HG03095 (cell line): ENCODE data around the gene SPRTN.

Experiments used
- ATAC-seq: cut with Tn5 transposase; IDR thresholded peaks from one replicate; pipeline ENCODE4 v1.9.1; 2021; ENCODE audit warnings: moderate library complexity; ENCODE audit not compliant: unreplicated experiment

Gene SPRTN

DNA sequence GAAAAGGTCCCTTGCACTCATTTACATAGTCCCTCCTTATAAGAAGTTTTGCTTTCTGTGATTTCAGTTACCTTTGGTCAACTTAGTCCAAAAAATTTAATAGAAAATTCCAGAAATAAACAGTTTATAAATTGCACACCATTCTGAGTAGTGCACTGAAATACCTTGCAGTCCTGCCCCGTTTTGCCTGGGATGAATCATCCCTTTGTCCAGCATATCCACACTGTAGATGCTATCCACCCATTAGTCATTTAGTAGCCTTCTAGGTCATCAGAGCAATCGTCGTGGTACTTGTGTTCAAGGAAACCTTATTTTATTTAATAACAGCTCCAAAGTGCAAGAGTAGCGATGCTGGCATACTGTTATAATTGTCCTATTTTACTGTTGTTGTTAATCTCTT, 38.0 kb downstream of the SPRTN start:
- no peak for ATAC-seq

DNA sequence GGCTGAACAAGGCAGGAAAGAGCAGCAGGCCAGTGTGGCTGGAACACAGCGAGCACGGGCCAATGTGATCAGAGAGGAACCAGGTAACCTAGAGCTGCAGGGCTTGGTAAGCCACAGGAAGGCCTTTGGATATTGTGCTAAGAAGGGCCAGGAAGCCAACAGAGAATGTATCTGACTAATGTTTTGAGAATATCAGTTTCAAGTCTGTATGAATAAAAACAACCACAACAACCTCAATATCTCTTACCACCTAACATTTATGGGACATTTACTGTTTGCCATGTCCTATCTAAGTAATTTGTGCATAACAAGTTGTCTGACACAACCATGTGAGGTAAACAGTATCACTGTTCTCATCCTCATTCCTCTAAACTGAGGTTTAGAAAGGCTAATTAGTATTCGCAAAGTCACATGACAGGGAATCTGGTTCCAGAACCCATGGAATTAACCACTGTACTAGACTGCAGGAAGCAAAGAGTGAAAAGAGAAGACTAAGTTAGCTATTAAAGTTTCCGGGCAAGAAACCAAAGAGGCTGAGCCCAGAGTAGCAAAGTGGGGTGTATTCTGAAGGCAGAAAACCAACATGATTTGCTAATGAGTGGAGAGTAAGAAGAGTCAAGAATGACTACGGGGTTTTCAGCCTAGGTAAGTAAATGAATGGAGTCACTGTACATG, 38.9 kb downstream of the SPRTN start:
- ATAC-seq, result peak; percentile 63

DNA sequence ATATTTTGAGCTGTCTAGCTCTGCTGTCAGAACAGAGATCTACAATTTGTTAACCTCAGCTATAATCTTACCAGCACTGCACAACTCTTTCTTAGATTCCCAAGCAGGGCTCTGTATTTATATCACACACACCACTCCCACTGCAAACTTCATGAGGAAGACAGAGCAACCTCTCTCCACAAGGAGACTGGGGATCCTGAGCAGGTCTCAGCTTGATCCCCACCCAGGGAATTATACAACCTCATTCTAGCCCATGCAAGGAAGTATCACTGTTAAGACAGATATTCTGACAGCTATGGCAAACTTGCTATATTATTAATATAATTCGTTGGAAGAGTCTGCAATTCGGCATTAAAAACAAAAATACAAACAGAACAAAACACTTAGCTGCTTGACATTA, 43.6 kb downstream of the SPRTN start:
- no peak for ATAC-seq

DNA sequence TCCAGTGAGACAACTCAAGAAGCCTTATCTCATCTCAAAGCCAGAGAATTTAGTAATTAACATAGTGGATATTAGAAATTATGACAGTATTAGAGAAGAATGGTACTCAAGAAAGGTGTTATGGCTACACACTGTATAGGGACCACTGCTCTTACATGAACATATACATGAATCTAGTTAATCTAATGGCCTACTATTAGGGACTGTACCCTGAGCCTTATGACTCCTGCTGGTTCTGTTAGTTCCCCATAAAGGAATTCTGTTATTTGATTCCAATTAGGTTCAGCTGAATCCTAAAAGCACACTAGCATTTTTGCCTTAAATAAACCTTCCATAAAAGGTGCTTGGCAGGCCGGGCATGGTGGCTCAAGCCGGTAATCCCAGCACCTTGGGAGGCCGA, 44.3 kb downstream of the SPRTN start:
- ATAC-seq, result no peak

GRCh38 chr1:231383159-231383860, 45.2 kb downstream of the SPRTN start:
- ATAC-seq, result no peak

DNA sequence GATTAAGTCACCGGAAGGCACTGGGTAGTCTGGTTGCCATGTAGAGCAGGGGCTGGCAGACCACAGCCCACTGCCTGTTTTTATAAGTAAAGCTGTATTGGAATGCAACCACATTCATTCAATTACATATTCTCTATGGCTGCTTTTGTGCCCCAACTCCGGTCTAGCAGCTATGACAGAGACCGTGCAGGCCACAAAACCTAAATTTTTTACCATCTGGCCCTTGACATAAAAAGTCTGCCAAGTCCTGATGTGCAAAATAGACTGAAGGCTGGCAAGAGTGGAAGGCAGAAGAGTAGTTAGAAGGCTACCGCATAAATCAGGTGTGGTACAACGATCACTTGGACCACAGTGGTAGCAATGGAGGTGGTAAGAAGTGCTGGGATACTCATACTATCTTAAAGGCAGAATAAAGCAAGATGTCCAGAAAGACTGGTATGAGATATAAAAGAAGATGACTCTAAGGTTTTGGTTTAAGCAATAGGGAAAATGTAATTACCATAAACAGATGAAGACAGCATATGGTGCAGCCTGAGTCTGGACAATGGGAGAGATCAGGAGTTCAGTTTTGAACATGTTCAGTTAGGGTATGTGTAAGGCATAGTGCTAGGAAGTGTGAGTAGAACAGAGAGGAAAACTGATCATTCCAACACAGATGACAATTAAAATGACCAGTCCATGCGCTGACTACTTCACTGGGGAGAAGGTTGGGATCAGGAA, 46.8 kb downstream of the SPRTN start:
- ATAC-seq, result no peak

DNA sequence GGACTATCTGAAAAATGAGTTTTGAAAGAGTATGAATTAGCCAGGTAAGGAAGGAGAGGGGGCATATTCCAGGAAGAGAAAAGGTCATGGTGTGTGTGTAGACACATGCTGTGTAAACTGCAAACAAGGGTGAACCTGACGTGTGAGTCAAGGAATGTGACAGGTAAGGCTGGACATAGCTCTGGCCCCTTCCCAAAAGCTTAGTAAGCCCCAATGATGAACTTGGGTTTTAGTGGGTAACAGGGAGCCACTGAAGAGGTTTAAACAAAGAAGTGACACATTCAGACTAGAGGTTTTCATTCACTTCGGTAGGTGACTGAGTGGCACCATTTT, 47.3 kb downstream of the SPRTN start:
- no peak for ATAC-seq

- no peak for ATAC-seq
These were observed 48.4 kb downstream of the SPRTN start for GRCh38 chr1:231386466-231386865.

GRCh38 chr1:231387770-231388669, 49.9 kb downstream of the SPRTN start:
- no peak for ATAC-seq

- no peak for ATAC-seq
These were observed 52.0 kb downstream of the SPRTN start for GRCh38 chr1:231390071-231390470.

DNA sequence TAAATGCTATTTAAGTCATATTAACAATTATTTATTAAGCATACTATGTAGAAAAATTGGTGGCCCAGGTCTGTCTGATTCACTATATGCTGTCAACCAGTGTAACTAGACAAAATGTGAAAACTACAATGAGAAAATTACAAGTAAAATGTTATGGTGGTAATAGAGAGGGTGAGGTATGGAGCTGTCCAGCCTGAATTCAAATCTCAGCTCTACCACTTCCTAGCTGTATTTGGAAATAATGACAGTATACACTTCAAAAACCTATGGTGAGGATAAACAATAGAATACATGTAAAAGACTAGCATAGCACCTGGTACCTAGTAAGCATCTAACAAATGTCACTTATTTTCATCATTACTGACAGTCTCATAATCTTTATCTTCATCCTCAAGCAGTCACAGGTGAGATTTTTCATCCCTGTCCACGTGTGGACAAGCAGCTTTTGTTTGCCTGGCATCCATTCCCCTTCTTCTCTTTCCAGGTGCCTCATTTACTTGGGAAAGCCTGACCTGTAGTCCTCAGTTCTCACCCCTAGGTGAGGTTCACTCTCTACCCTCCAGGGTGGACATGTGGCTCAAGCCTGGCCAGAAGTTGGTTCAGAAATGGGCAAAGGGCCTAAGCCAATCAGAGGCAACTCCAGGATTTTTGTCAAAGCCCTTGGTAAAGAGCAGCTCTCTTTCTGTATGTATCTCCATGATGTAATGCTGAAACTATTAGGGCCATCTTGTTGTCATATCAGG, 54.5 kb downstream of the SPRTN start:
- ATAC-seq, result no peak

DNA sequence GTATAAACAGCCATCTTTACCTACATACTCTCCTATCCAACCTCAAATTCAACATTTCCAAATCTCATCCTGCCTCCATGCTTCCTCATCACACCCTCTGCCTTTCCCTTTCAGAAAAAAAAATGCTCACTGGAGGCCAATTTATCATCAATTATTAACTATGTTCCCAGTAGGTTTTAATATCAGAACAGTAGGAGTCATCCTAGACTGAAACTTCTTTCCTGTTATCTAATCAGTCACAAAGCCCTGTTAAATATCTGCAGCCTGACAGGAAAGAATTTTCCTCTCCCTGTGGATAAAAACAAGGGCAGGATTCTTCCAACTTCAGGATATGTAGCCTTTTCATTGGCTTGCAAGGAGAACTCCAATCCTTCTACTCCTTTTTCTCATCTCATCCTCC, 55.6 kb downstream of the SPRTN start:
- no peak for ATAC-seq

DNA sequence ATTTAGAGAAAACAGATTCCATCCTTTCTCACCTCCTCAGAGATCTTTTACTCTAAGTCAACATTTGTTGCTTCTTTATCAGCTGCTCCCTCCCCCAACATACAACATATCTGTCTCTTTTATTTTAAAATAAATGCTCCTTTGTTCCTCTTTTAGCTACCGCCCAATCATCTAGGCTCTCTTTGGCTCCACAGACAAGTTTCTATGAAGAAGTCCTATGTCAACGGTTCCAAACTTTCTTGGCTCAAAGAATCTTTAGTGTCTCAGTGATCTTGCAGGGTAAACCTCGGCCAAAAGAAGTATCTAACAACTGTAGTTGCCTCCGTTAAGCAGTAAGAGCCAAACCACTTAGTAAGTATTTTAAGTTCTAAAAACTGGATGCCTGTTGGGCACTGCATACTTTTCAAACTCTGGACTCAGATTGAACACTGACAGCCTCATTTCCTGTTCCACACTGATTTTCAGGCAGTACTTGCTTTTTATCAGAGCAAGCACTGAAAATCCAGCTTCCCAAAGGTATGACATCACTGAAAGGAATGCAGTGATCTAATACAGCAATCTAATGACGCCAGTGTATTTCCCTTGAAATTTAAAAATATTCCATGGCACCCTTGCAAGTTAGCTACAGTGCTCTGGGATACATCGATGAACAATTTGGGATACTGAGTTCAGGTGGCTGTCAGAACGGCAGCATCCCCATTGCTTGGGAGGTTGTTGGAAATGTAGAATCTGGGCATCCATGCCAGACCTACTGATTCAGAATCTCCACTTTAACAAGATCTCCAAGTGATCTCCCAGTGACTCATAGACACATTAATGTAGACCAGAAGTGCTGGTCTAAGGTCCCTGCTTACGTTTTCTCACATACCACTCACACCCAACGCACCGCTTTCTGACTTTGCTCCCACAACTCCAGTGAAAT, 57.2 kb downstream of the SPRTN start:
- ATAC-seq, result no peak

- no peak for ATAC-seq
These were observed 57.9 kb downstream of the SPRTN start for GRCh38 chr1:231395998-231396390.

GRCh38 chr1:231396643-231397042, 58.5 kb downstream of the SPRTN start:
- ATAC-seq, result no peak

GRCh38 chr1:231397886-231398671, 60.0 kb downstream of the SPRTN start:
- ATAC-seq, result no peak

GRCh38 chr1:231401478-231401877, 63.4 kb downstream of the SPRTN start:
- ATAC-seq, result no peak

- no peak for ATAC-seq
These were observed 66.2 kb downstream of the SPRTN start for GRCh38 chr1:231404318-231404717.
